ENCODE measurements around the gene PLXNA4. TPM values are rescaled to one million over a fixed set of nuclear protein-coding genes. Genes with fewer than 3 reads are reported as not detected.

Gene PLXNA4
- polyA plus RNA-seq, 3 donors from 2014 or later, result 0.53 to 1.3 (median 0.56) TPM

DNA sequence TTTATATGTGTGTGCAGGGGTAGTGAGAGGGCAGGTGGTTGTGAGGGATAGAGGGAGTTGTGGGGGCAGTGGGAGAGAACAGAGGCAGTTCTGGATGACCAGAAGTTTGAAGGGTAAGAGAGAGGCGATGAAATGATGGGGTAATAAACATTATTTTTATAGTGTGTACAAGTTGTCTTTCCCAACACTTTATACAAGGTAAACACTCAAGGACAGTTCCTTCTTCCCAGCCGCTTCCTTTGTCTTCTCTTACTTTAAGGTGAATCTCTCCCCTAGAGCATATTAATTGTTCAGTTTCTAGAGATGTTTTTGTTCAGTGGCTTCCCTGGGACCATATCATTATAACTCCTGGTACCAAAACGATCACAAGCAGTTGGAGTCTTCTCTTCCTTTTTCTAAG, 475.8 kb downstream of the PLXNA4 start:
- Mint-ChIP-seq H3K9me3 (no peaks in the 10 kb centered on the region), H3K27ac (no peak overlapping the region), H3K36me3 (no peaks in the 10 kb centered on the region), H3K27me3 (ENCODE audit: low read depth in 3 of 3) (peaks cover 0 to 5% (median 1%) of the 10 kb centered on the region in 3 donors), H3K4me1 (no peaks in the 10 kb centered on the region), H3K4me3 (no peak overlapping the region)
- no peak for DNase-seq

DNA sequence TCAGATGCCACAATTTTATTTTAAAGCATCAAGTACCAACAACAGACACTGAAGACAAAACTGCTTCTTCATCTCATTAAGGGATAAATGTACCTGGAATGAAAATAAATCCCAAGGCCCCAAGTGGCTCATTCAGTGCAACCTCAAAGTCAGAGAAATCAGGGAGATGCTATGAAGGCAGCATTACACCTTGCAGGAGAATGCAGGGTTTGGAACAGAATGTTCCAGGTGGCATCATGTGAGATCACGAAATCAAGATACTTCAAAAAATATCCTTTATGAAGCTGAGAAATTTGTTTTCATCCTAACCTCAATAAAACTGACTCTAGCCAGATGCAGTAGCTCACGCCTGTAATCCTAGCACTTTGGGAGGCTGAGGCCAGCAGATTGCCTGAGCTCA, 477.1 kb downstream of the PLXNA4 start:
- Mint-ChIP-seq H3K36me3 (no peaks in the 10 kb centered on the region), H3K4me3 (no peak overlapping the region), H3K27me3 (ENCODE audit: low read depth in 3 of 3) (peaks cover 1 to 10% (median 2%) of the 10 kb centered on the region in 3 donors), H3K27ac (no peak overlapping the region), H3K4me1 (no peaks in the 10 kb centered on the region), H3K9me3 (no peaks in the 10 kb centered on the region)
- no peak for DNase-seq

DNA sequence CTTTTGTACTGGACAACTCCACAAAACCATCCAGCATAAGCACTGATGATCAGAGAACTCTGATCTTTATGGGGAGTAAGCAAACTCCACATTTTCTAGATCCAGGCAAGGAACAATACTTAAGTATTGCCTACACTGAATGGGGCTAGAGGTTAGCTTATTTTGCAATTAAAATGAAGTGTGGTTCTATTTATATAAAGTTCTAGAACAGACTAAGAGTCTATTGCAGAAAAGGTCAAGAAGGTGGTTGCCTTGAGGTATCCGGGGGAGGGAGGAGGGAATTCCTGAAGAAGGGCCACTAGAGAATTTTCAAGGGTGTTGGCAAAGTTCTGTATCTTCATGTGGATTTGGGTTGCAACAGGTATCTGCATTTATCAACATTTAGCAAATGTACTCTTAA, 477.9 kb downstream of the PLXNA4 start:
- Mint-ChIP-seq H3K9me3 (no peaks in the 10 kb centered on the region), H3K4me3 (no peak overlapping the region), H3K27ac (no peak overlapping the region), H3K36me3 (no peaks in the 10 kb centered on the region), H3K27me3 (ENCODE audit: low read depth in 3 of 3) (peaks cover 1 to 10% (median 2%) of the 10 kb centered on the region in 3 donors), H3K4me1 (no peaks in the 10 kb centered on the region)
- DNase-seq, result no peak

DNA sequence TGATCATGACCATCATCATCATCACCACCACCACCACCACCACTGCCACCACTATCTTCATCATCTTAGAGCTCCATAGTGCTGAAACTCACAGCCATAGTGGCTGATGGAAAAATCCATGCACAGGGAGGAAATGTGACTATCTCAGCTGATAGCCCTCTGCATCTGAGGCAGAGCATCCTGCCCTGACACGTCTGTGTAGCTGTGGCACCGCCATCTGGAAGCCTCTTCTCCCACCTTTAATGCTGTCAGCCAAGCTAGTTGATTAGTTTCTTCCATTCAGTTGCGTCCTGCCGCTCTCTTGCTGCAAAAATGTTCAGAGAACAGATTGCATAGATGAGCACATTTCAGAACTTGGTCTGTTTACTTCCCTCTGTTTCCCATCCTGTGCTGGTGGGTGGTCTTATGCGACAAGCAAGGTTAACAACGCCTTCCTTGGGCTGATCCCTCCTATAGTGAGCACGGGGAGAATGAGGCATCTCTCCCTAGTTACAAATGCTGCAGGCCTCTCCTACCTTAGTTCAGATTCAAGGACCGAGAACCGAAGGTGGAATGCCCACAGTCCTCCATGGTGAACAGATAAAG, 478.6 kb downstream of the PLXNA4 start:
- peaks cover 1 to 7% (median 2%) of the 10 kb centered on the region in 3 donors for H3K27me3 Mint-ChIP-seq (ENCODE audit: low read depth in 3 of 3)
- DNase-seq, result no peak
- no peak overlapping the region for H3K4me3 Mint-ChIP-seq
- no peak overlapping the region for H3K27ac Mint-ChIP-seq
- H3K4me1 Mint-ChIP-seq, result no peaks in the 10 kb centered on the region
- H3K36me3 Mint-ChIP-seq, result no peaks in the 10 kb centered on the region
- no peaks in the 10 kb centered on the region for H3K9me3 Mint-ChIP-seq

DNA sequence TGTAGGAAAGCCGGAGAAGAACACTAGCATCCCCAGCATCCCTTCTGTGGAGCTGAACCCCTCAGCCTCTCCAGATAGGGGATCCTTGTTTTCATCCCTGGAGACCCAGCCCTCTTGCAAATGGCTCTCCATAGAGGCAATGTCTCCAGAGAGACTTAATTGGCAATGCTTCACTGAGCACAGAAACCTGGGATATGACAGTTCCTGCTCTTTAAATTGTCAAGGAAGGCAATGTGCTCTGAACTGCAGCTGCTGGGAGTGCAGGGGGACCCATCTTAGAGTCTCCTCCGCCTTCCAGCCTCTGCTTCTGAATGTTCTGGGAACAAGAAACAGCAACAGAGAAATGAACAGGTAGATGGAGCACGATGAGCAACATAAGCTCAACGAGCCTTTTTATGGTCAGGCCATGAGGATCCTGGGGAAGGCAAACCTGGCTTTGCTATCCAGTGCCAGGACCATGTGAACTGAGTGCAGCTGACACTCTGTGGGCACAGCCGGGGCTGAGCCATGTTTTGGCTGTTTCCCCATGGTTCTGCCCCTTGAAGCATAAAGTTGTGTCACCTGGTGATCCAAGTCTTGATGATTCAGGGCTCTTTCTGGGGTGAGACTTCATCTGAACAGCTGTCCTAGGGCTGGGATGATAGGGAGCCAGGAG, 481.0 kb downstream of the PLXNA4 start:
- no peak for DNase-seq
- no peak overlapping the region for H3K27ac Mint-ChIP-seq
- no peak overlapping the region for H3K4me3 Mint-ChIP-seq
- H3K36me3 Mint-ChIP-seq, result no peaks in the 10 kb centered on the region
- H3K27me3 Mint-ChIP-seq (ENCODE audit: low read depth in 3 of 3), result peaks cover 1 to 7% (median 2%) of the 10 kb centered on the region in 3 donors
- no peaks in the 10 kb centered on the region for H3K9me3 Mint-ChIP-seq
- no peaks in the 10 kb centered on the region for H3K4me1 Mint-ChIP-seq

DNA sequence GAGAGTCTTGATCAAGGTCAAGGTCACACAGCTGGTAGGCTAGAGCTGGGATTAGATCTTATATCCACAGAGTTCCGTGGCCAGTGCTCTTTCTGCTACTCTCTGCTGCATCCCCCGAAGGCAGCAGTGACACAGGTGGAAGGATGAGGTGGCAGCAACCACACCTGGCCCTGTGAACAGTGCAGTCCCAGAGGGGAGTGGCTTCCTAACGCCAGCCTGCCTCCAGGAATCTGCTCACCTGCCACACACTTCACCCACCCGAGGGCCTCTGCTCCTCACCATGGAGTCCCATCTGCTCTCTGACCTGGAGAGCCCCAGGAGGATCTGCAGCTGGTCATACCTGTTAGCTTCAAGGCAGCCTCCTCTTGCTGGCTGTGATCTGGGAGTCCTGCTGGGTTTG, 484.2 kb downstream of the PLXNA4 start:
- H3K27ac Mint-ChIP-seq, result no peak overlapping the region
- no peaks in the 10 kb centered on the region for H3K4me1 Mint-ChIP-seq
- H3K9me3 Mint-ChIP-seq, result no peaks in the 10 kb centered on the region
- no peaks in the 10 kb centered on the region for H3K36me3 Mint-ChIP-seq
- DNase-seq, result no peak
- H3K4me3 Mint-ChIP-seq, result no peak overlapping the region
- H3K27me3 Mint-ChIP-seq (ENCODE audit: low read depth in 3 of 3), result peaks cover 4 to 11% (median 5%) of the 10 kb centered on the region in 3 donors

DNA sequence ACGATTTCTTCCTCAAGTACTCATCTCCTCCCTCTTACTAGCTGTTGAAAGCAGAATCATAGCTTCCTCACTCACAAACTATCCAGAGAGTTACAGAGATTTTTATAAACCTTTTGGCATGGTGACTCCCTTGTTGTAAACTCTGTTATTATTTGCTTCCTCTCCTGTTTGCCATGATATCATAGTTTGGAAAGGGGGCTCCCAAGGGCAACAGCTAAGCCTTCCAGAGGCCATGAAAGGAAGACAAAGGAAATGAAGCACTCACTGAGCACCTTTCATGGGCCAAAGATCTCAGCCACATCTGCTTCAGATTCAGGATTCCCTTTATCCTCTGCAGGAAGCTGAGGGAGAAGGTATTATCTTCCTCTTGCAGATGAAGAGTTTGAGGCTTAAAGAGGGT, 484.6 kb downstream of the PLXNA4 start:
- H3K27me3 Mint-ChIP-seq (ENCODE audit: low read depth in 3 of 3), result peaks cover 4 to 11% (median 5%) of the 10 kb centered on the region in 3 donors
- no peak for DNase-seq
- H3K36me3 Mint-ChIP-seq, result no peaks in the 10 kb centered on the region
- H3K4me3 Mint-ChIP-seq, result no peak overlapping the region
- H3K4me1 Mint-ChIP-seq, result no peaks in the 10 kb centered on the region
- no peaks in the 10 kb centered on the region for H3K9me3 Mint-ChIP-seq
- no peak overlapping the region for H3K27ac Mint-ChIP-seq

DNA sequence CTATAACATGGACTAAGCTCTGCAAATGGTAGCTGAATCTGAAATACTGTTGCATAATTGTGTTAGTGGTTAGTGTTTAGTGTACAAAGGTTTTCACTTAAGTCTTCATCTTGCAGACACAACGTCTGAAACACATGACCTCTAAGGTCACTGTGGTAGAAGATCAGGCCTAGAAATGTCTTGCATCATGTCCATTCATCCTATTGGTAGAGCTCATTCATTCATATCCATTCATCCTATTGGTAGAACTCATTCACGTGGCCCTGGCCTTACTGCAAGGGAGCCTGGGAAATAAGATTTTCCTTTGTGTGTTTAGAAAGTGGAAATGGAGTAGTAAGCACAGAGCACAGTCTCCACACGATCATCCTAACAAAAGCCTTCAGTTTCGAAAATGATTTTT, 485.8 kb downstream of the PLXNA4 start:
- no peak overlapping the region for H3K4me3 Mint-ChIP-seq
- no peaks in the 10 kb centered on the region for H3K36me3 Mint-ChIP-seq

DNA sequence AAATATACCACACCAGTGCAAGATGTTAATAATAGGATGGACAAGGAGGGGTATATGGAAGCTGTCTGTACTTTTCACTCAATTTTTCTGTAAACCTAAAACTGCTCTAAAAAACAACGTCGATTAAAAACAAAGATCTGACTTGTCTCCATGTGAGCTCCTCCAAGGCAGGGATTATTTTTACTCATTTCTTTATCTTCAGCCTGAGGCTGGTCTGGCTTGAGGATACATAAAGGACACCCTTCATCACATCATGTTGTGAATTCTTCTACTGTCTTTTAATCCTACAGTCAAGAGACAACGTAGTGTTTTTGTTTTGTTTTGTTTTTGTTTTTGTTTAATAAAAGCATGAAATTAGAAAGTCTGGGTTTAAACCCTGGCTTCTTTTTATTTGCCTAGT, 486.9 kb downstream of the PLXNA4 start:
- Mint-ChIP-seq H3K27ac (no peak overlapping the region), H3K9me3 (no peaks in the 10 kb centered on the region)

More for the DNA sequence above, 485.8 kb downstream of the PLXNA4 start:
- H3K9me3 Mint-ChIP-seq, result no peaks in the 10 kb centered on the region
- H3K27ac Mint-ChIP-seq, result no peak overlapping the region
- DNase-seq, result no peak
- H3K27me3 Mint-ChIP-seq (ENCODE audit: low read depth in 3 of 3), result peaks cover 4 to 9% (median 5%) of the 10 kb centered on the region in 3 donors
- H3K4me1 Mint-ChIP-seq, result no peaks in the 10 kb centered on the region

DNA sequence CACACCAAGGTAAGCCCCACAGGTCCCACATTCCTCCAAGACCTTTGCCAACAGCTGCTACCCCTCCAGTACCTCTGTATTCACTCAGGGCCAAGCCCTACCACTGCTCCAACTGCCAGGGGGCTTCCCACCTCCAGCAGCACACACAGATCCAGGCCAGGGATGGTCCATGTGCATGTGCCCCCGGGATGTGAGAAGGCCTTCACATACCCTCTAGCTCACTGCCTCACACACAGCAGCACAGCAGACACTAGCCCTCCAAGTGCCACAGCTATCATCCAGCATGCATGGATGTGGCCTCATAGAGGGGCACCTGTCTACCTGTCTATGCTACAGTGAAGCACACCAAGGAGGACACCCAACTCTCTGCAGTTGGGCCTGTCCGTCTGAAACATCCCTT, 488.8 kb downstream of the PLXNA4 start:
- Mint-ChIP-seq H3K9me3 (no peaks in the 10 kb centered on the region), H3K36me3 (no peaks in the 10 kb centered on the region), H3K27me3 (ENCODE audit: low read depth in 3 of 3) (peaks cover 2 to 11% (median 7%) of the 10 kb centered on the region in 3 donors), H3K4me1 (no peaks in the 10 kb centered on the region), H3K27ac (no peak overlapping the region), H3K4me3 (no peak overlapping the region)
- DNase-seq, result no peak

More for the DNA sequence above, 486.9 kb downstream of the PLXNA4 start:
- Mint-ChIP-seq H3K4me1 (no peaks in the 10 kb centered on the region), H3K4me3 (no peak overlapping the region), H3K36me3 (no peaks in the 10 kb centered on the region), H3K27me3 (ENCODE audit: low read depth in 3 of 3) (peaks cover 2 to 5% (median 5%) of the 10 kb centered on the region in 3 donors)
- no peak for DNase-seq

DNA sequence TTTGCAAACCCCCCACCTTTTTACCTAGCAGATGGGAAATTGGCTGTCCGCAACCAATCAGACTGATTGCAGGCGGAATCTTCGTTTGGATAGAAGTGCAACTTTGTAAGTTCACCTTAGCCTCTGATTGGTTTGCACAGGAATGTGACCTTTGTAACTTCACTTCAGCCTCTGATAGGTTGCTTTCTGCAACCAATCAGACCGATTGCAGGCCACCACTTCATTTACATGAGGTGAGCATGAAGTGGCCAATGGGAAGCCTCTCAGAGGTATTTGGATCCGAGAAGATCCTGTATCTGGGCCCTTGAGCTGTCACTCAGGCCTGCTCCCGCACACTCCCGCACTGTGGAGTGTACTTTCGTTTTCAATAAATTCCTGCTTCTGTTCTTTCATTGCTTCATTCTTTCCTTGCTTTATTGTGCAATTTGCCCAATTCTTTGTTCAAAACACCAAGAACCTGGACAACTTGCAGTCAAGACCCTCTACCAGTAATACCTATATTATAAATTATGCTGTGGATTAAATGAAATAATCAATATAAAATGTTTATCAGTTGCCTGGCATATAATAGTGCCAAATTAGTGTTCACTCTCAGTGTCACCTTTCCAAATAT, 491.4 kb downstream of the PLXNA4 start:
- H3K36me3 Mint-ChIP-seq, result no peaks in the 10 kb centered on the region
- no peak for DNase-seq
- no peaks in the 10 kb centered on the region for H3K4me1 Mint-ChIP-seq
- H3K27me3 Mint-ChIP-seq (ENCODE audit: low read depth in 3 of 3), result peaks cover 0 to 14% (median 7%) of the 10 kb centered on the region in 3 donors
- no peaks in the 10 kb centered on the region for H3K9me3 Mint-ChIP-seq
- H3K4me3 Mint-ChIP-seq, result no peak overlapping the region
- no peak overlapping the region for H3K27ac Mint-ChIP-seq

DNA sequence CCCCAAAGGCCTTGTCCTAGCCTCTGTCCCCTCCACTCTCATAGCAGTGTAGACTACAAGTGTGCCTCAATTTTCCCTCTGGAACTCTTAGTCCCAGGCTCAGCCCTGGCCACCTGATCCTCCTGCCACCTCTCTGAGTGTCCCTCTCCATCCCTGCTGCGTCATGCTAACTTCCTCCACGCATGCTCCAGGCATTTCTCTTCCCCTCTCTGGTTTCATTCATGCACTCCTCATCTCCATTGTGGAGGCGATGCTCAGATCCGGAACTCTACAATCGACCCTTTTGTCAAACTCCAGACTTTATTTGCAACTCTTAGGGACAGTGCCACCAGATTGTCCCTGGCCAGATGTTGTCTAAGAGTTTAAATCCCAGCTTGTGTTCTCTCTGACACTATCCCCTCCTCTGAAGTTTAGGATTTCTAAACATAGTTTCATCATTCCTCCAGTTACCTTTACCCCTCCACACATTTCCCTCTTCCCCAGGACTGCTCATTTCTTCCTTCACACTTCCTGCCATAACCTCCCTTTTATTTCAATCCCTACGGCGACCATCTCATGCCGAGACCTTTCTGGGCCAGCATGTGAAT, 492.6 kb downstream of the PLXNA4 start:
- H3K36me3 Mint-ChIP-seq, result no peaks in the 10 kb centered on the region
- peaks cover 0 to 10% (median 6%) of the 10 kb centered on the region in 3 donors for H3K27me3 Mint-ChIP-seq (ENCODE audit: low read depth in 3 of 3)
- H3K4me1 Mint-ChIP-seq, result no peaks in the 10 kb centered on the region

DNA sequence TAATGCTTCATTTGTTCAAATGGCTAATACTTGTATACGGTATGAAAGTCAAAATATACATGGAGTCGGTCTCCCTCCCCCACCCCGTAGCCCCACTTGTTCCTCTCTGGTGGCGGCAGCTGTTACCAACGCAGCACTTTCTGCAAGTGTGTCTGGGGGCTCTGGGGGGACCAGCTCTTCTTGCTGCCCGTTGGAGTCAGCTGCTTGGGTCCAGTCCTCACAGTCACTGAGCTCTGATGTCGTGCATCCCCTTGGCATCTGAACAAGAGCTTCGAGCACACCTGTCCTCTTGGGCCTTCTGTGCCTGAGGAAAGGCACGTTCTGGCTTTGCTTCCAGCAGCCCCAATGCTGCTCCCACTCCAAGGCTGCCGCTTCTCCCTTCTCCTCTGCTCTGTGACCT, 493.1 kb downstream of the PLXNA4 start:
- Mint-ChIP-seq H3K4me3 (no peak overlapping the region), H3K9me3 (no peaks in the 10 kb centered on the region), H3K4me1 (no peaks in the 10 kb centered on the region), H3K27me3 (ENCODE audit: low read depth in 3 of 3) (peaks cover 0 to 10% (median 4%) of the 10 kb centered on the region in 3 donors), H3K36me3 (no peaks in the 10 kb centered on the region), H3K27ac (no peak overlapping the region)
- DNase-seq, result no peak

More for the DNA sequence above, 492.6 kb downstream of the PLXNA4 start:
- H3K27ac Mint-ChIP-seq, result no peak overlapping the region
- no peak overlapping the region for H3K4me3 Mint-ChIP-seq
- no peaks in the 10 kb centered on the region for H3K9me3 Mint-ChIP-seq
- no peak for DNase-seq

DNA sequence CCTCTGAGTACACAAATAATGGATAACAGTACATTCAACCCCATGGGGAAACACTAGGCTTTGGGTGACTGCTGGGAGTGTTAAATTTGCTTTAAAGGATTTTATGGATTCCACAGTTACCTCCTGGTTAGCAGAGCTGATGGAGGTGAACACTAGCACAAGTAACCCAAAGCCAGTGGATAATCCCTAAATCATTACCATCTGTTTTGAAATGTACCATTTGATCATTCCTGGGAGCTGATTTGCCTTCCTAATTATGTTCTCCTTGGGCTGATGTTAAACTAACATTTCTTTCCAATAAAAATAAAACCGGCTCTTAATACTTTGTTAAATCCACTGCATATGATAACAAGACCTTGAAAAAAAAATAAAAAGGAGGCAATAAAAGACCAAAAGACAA, 493.9 kb downstream of the PLXNA4 start:
- DNase-seq, result no peak
- peaks cover 0 to 10% (median 2%) of the 10 kb centered on the region in 3 donors for H3K27me3 Mint-ChIP-seq (ENCODE audit: low read depth in 3 of 3)
- H3K27ac Mint-ChIP-seq, result no peak overlapping the region
- H3K9me3 Mint-ChIP-seq, result no peaks in the 10 kb centered on the region
- no peaks in the 10 kb centered on the region for H3K4me1 Mint-ChIP-seq
- no peak overlapping the region for H3K4me3 Mint-ChIP-seq
- no peaks in the 10 kb centered on the region for H3K36me3 Mint-ChIP-seq

Data from immature natural killer cell (primary cell).